GM11168 (cell line): Measurements from ENCODE around the gene SHCBP1L.

ENCODE experiments used
- in situ Hi-C: fragments of 300-500 bp; cut with MboI; formaldehyde crosslinking; loops from one replicate; pipeline ENCODE4 v1.12.0; 2022; ENCODE audit warnings: low sequenced_read_pairs; ENCODE audit not compliant: unreplicated experiment

The SHCBP1L gene

DNA sequence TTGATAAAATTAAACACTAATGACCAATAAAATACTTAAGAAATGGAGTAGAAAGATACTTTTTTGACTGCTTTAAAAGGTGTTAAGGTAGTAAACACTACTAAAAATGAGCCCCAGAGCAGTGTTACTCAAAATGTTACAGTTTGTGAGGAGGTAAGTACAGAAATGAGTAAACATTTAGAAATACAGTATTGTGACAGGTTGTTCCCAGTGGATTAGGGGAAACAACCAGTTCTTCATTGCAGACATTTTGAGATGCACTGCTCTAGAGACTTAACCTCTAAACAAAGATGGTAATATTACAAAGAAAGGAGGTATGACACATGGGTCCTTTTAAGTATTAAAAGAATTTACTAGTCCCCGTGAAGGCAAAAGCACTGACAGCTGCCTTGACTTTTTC is 101.1 kb downstream of the SHCBP1L start:
- in situ Hi-C loops: no loop called here

DNA sequence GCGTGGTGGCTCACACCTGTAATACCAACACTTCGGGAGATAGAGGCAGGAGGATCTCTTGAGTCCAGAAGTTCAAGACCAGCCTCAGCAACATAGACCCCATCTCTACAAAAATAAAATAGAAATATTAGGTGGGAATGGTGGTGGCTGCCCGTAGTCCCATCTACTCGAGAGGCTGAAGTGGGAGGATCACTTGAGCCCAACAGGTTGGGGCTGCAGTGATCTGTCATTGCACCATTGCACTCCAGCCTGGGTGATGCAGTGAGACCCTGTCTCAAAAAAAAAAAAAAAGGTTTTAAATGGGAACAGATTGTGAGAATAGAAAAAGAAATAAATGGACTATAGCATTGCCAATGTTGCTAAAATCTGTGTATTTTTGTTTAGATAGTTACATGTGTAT is 102.6 kb downstream of the SHCBP1L start:
- in situ Hi-C loops: no loop called here
